Measurements from ENCODE around the gene RIMS3.
"Not testable (repeated sequence)": the region's sequence is repeated elsewhere in the genome, so short reads cannot be mapped to it uniquely, and the experiment has no call there.

The RIMS3 gene

DNA sequence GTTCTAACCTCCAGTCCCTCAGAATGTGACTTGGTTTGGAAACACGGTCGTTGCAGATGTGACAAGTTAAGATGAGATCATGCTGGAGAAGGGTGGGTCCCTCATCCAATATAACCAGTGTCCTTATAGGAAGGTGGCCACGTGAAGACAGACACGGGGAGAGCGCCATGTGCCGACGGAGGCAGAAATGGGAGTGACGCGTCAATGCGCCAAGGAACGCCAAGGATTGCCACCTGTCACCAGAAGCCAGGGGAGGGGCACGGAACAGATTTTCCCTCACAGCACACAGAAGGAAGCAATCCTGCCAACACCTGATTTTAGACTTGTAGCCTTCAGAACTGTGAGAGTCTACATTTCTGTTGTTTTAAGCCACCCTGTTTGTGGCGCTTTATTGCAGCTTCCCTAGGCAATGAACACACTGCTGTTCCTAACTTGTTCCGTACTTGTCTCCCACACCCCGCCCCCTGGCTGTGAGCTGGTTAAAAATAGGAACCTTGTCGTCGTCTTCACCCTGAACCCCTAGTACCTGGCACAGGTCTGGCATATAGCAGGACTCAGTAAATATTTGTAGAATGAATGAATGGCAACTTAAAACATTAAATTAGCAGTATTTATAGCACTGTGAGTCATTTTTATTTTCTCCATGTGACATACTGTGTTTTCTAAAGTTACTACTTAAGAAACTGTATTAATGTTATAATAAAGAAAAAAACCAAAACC, 14.2 kb downstream of the RIMS3 start:
- DNase-seq, result no peak

- no peak for DNase-seq
These were observed 15.4 kb downstream of the RIMS3 start for GRCh38 chr1:40650075-40650474.

GRCh38 chr1:40649592-40649930, 15.9 kb downstream of the RIMS3 start:
- DNase-seq, result no peak

DNA sequence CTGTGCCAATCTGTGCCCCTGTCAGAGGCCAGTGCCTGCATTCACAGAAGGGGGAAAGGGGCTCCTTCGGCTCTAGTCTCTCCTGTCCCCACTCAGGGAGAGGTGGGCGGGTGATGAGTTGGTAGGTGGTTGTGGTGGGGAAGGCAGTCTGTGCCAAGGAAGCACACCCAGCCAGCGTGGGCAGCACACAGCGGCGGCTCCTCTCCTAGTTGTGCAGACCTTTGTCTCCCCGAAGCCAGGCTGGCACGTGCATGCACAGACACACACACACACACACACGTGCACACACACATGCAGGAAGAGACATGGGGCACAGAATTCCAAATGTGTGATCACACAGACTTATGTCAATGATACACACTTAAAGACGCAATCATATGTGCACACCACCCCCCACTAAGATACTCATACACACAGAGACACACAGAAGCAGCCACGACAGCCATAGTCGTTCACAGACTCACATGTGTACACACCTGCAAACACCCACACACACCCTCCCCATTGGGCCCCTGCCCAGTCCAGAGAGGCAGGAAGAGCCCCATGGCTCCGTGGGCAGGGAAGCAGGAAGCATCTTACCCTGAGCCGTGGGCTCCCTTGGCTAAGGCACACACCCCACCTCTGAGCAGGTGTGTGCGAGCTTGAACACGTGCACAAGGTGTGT, 16.4 kb downstream of the RIMS3 start:
- no peak for DNase-seq

DNA sequence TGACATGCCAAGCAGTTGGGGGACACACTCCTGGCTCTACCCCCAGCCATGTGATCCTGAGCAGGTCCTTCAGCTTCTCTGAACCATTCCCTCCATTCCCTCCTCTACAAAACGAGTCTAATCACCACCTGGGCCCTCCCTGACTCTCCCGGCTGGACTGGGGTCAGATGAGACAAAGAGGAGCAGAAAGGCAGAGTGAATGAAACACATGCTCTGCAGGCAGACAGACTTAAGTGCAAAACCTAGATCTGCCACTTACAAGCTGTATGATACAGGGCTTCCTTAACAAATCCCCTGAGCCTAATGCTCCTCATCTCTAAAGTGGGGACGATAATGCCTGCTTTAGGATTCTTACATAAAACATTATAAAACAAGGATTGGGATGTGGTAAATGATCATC, 17.3 kb downstream of the RIMS3 start:
- DNase-seq, result no peak

DNA sequence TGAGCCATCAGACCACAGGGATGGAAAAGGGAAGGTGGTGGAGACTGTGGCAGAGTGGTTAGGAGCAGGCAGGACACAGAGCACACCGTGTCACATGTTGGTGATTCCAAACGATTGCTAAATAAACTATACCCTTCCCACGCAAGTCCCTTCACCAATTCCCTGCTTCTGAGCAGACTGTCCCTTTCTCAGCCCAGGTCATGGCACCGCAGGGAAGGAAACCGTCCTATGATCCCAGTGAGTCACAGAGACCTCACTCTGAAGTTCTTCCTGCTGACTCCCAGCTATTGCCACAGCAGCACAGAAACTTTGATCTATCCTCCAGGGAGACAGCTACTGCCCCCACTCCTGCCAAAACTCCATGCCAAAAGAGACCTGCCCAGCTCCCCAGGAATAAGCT, 19.2 kb downstream of the RIMS3 start:
- no peak for DNase-seq

DNA sequence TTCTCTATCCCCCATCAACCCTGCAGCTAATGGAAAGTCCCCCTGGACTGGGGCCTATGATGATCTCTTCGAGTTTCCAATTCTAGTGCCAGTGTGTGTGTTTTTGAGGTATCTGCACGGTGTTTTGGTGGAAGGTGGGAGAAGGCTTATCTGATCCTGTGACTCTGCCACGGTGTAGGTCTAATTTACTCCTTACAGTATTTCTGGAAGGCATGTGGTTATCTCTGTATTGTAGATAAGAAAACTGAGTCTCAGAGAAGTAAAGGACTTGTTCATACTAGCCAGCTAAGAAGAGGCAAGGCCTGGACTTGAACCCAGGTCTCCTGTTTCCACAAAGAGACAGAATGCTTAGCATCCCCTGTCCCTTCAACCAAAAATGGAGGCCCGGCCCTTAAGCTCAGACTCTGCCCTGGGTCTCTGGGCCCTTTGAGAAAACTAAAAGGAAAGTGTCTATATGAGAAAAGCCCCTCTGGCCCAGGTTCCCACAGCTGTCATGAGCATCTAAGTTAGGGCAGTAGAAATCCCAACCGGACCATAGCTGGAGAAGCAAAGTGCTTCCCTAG, 20.3 kb downstream of the RIMS3 start:
- DNase-seq, result no peak

DNA sequence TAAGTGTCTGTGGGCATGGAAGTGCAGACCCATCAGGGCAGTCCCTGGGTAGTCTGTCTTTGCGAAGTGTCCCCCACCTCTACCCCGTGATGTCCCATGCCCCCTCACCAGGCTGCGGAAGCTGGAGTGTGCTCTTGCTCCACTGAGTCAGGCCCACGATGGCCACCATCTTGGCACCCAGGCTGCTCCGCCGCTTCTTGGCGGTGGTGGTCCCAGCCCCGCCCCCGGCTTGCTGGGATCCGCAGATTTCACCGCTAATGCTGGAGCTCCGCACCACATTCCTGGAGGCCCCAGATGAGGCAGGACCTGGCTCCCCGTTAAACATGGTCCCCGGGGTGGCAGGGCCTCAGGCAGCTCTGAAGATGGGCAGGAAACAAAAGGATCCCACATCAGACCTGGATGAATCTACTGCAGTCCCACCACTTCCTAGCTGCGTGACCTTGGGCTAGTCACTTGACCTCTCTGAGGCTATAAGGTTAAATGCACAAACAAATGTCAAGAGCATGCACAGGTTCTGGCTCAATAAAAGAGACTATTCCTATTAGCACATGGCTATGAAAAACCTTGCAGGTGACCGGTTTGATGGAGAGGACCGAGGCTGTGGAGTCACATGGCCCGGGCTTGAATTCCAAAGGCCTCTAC, 23.8 kb downstream of the RIMS3 start:
- no peak for DNase-seq

DNA sequence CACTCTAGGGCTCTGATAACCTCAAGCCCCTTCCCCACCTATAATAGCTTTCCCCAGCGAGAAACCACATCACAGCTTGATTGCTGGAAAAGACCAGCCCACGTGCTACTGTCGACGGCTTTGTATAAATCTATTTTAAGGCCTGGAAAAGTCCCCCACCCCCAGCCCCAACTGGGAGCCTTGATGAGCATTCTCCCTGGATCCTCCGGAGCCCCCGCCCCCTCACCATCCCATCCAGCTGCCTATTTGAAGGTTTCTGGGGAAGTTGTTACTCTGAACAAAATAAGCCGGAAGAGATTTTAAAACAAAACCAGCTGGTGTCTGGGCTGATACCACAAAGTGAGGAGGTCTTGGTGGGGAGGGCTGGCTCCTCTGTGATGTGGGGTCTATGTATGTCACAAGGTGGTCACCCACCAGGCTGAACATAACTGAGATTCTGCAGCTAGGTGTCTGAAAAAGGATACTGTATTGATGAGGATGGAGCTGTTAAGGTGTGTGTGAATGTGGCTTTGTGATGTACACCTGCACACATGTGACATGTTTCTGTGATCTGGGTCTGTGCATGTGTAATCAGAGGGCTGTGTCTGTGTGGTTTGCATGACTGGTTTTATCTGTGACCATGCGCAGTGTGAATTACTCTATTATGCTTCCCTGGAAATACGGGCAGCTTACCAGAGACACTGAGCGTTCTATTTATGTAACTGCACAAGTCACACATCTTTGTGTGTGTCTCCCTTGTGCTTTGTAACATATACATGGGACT, 25.0 kb downstream of the RIMS3 start:
- DNase-seq, result no peak

GRCh38 chr1:40638097-40639036, 27.1 kb downstream of the RIMS3 start:
- no peak for DNase-seq

- no peak for DNase-seq
These were observed 27.9 kb downstream of the RIMS3 start for GRCh38 chr1:40637470-40638007.

- DNase-seq, result no peak
These were observed 28.7 kb downstream of the RIMS3 start for GRCh38 chr1:40636777-40637176.

DNA sequence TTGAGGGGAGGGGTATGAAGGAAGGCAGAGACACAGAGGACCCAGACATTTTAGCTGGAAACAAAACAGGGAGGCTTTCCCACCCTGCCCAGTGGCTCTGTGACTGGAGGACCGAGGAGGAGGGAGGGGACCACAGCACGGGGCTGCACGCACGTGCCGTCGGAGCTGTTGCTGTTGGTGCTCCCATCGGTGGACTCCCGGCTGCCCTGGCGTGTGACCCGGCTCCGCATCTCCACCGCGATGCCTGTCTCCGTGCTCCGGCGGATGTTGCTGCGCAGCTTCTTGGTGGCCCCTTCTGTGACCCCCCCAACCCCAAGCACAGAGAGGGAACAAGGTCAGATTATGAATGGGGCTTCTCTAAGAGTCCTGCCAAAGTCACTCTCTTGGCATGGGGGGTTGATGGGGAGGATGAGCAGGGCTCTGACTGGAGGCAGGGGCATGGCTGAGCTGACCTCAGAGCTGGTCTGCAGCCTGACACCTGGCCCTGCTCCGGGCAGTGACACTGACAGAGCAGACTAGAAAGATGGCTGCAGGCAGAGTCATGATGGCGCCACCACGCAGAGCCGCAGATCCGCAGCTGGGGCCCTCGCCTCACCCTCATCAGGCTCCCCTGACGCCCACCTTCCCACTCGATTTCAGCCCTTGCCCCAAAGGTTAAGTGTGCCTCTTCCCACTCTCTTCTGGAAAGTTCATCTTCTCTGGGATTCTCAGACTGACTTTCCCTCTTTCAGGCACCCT, 29.6 kb downstream of the RIMS3 start:
- no peak for DNase-seq

GRCh38 chr1:40634901-40635655, 30.4 kb downstream of the RIMS3 start:
- DNase-seq, result no peak

GRCh38 chr1:40633931-40634376, 31.5 kb downstream of the RIMS3 start:
- DNase-seq, result no peak

DNA sequence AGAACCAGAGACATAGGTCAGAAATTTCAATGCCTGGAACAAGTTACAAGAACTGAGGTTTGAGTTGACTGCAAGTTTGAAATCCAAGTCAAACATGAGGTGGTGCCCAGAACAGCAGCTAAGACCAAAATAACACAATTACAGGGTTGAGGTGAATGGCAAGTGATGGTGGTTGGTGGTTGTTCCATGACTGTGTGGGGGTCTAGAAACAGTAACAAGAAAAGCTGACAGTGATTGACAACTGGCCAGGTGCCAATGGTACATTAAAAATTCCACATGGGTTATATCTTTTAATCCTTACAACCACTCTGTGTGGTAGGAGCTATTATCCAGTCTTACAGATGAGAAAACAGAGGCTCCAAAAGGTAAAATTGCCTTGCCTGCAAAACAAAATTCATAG, 32.0 kb downstream of the RIMS3 start:
- DNase-seq, result no peak

GRCh38 chr1:40630488-40631223, 34.8 kb downstream of the RIMS3 start:
- no peak for DNase-seq

DNA sequence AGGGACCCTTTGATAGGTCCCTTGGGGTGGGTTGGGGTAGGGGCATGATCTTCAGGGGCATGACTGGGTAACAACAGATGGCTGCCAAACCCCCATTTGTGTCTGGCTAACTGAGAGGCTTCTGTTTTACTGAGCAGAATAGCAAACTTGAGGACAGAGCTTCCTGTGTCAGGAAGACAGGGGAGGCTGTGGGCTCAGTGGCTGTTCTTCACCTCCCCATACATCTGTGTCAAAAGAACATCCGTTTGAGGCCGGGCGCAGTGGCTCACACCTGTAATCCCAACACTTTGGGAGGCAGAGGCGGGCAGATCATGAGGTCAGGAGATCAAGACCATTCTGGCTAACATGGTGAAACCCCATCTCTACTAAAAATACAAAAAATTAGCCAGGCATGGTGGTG, 35.9 kb downstream of the RIMS3 start:
- DNase-seq, result not testable (repeated sequence)

DNA sequence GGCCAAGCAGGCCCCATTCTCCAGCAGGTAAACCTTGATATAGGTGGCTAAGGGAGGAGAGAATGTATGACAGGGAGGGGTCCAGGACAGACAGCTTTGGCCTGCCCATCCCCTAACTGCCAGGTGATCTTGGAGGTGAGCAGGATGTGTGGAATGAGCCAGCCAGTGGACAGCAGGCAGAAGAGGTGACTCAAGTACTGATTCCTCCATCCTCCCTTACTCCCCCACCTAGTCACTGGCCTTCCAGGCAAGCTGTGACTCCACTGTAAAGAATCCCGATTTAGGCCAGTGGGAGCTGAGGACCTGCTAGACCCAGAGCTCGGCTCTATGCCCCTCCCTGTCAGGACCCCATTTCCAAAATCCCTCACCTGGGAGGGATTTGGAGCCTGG, 36.6 kb downstream of the RIMS3 start:
- no peak for DNase-seq
